Fibroblast of pulmonary artery (primary cell): ENCODE results near the gene TMEM132D.

ENCODE experiments used
- DNase-seq: peaks from one replicate; pipeline ENCODE4 v3.0.0-alpha.2; 2010; ENCODE audit warnings: low read depth
- H3K4me3 ChIP-seq: replicated peaks from 2 replicates; pipeline ENCODE4 v1.5.1; 2011; ENCODE audit warnings: low read depth, mild to moderate bottlenecking, control low read depth, low read length, moderate library complexity
- TF ChIP-seq, protein P1 (sequence below): IDR thresholded peaks from 2 replicates; pipeline ENCODE4 v1.5.1; 2011; ENCODE audit warnings: mild to moderate bottlenecking, control low read depth, low read length, inconsistent platforms; ENCODE audit errors: missing control alignments

TMEM132D gene

DNA sequence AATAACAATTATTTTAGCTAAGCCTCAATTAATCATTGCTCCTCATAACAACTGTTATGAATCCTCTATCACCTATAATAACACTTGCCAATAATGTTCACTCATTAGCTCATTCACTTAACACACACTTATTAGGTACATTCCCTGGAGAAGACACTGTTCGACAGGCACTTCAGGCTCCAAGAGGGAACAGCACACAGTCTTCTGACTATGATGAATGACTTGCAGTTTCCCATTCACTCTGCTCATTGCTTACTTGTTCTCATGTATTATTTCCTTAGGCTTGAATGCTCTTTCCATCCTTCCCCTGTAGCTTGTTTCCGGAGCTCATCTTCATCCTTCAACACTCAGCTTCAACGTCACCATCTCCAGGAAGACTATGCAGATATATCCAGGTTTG, 437.3 kb downstream of the TMEM132D start:
- TF ChIP-seq, protein P1, sequence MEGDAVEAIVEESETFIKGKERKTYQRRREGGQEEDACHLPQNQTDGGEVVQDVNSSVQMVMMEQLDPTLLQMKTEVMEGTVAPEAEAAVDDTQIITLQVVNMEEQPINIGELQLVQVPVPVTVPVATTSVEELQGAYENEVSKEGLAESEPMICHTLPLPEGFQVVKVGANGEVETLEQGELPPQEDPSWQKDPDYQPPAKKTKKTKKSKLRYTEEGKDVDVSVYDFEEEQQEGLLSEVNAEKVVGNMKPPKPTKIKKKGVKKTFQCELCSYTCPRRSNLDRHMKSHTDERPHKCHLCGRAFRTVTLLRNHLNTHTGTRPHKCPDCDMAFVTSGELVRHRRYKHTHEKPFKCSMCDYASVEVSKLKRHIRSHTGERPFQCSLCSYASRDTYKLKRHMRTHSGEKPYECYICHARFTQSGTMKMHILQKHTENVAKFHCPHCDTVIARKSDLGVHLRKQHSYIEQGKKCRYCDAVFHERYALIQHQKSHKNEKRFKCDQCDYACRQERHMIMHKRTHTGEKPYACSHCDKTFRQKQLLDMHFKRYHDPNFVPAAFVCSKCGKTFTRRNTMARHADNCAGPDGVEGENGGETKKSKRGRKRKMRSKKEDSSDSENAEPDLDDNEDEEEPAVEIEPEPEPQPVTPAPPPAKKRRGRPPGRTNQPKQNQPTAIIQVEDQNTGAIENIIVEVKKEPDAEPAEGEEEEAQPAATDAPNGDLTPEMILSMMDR: no peak
- no peak for DNase-seq
- no peak overlapping the region for H3K4me3 ChIP-seq

DNA sequence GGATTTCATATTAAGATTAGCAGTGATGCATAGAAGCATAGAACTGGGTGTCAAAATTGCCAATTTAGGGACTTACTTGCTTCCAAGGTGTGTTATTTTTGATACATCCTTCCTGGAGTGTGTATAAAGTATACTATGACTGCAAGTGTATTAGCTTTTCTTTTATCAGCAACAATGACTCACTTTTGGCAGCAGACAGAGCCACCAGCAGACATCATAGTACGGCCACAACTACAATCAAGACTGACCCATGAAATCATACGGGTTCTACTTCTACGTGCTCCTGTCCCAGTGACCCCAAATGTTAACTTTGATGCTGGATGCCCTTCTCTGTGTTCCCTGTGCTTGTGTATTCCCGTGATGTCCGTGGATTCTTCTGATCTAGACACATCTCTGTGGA, 443.9 kb downstream of the TMEM132D start:
- TF ChIP-seq, protein P1: no peak
- DNase-seq: no peak
- H3K4me3 ChIP-seq: no peak overlapping the region

DNA sequence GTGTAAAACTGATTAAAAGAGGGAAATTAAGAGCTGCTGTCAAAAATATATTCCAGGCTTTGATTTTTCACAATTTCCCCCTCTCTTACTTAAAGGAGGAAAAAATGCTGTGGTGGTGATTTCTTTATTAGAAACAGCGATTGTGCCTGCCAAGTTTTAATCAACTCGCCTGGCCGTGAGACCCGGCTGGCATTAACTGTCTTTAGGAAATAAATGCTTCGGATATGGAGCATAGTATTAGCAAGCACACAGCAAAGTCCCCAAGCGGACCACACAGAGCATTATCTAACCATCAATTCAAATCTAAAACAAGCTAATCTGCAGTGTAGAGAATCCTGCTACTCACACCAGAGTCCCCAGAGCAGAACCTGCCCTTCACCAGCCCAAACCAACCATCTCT, 457.1 kb downstream of the TMEM132D start:
- H3K4me3 ChIP-seq: no peak overlapping the region
- TF ChIP-seq, protein P1: no peak
- no peak for DNase-seq

DNA sequence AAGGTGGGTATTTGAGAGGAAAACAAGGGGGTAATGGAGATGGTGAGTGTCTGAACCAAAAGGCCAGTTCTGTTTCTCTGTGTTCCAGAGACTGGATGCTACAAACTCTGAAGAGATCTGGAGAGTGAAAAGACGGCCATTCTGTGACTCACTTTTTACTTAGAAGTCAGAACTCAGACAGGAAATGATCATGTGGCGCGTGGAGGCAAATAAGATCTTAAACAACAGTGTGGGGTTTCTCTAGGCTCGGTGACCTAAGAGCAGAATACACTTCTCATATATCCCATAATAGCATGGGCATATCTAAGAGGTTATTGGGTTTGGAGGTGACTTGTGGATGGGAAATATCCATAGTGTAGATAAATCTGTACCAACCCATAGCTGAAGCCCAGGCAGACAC, 463.5 kb downstream of the TMEM132D start:
- TF ChIP-seq, protein P1: no peak
- no peak overlapping the region for H3K4me3 ChIP-seq
- no peak for DNase-seq

DNA sequence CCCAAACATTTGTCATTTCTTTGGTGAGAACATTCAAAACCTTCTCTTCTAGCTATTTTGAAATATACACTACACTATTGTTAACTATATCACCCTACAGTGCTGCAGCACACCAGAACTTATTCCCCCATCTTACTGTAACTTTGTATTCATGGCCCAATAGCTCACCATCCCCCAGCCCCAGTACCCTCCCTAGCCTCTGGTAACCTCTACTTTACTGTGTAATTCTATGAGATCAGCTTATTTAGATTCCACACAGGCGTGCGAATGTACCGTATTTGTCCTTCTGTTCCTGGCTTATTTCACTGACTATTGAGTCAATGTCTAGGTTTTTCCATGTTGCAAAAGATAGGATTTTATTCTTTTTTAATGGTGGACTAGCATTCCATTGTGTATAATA, 469.0 kb downstream of the TMEM132D start:
- no peak overlapping the region for H3K4me3 ChIP-seq
- TF ChIP-seq, protein P1: no peak
- DNase-seq: no peak

DNA sequence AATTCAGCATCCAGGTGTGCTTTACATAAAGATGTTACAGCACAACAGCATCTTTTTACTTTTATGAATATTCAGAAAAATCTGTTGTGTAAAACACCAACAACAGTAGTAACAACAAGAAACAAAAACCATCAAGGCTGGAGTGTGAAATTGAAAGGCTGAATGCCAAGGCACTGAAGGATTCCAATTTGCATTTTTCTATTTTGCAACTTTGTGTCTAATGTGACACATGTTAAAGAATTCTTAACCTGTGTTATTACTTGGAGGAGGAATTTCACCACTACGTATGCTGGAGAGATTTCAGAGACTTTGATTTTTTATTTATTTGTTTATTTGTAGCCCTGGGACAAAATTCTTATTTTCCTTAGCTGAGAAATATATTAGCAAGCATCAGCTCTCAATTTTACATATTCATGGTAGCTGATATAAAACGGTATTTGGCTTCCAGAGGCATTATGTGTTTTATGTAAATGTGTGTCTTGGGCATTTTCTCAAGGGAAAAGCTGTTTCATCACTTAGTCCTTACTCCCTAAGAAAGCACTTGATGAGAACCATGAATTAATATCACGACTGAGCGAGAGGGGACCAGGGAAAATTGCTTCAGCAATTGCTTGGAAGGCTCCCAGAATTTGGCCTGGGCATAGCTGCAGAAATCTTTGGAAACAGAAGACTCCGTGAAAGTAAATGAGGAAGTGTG, 475.4 kb downstream of the TMEM132D start:
- no peak overlapping the region for H3K4me3 ChIP-seq
- TF ChIP-seq, protein P1: no peak
- DNase-seq: no peak

DNA sequence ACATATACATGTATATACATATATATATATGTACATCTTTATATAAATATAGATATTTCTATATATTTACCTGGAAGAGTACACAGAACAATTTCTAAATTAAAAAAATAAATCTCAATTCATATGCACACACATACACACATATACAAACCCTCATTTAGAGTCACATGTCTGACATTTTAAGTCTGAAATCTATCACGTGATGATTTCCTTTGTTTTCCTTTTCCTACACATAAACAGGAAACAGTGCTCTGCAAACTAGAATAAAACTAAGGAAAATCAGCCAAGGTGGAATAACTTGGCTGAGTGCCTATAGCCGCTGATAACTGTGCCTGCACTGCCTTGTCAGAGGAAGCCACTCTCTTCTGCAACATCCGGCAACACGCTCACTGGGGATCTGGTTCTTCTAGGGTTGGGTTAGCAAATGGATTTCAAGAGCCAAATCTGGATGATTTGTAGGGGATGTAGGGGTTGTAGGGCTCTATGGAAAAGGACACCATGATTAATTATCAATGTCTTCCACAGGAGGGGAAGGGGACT, 480.7 kb downstream of the TMEM132D start:
- H3K4me3 ChIP-seq: no peak overlapping the region
- no peak for DNase-seq
- TF ChIP-seq, protein P1: no peak
